Stimulated activated CD4-positive, alpha-beta T cell treated with anti-CD3 and anti-CD28 coated beads, Interleukin-15, amount 100 ng/mL, for 24 hours (primary cell): ENCODE data around the gene MAGOH.
"Not testable (repeated sequence)": the region's sequence is repeated elsewhere in the genome, so short reads cannot be mapped to it uniquely, and the experiment has no call there.

ENCODE experiments used
- DNase-seq: peaks from one replicate; pipeline ENCODE4 v3.0.0-alpha.2; 2020

The MAGOH gene

DNA sequence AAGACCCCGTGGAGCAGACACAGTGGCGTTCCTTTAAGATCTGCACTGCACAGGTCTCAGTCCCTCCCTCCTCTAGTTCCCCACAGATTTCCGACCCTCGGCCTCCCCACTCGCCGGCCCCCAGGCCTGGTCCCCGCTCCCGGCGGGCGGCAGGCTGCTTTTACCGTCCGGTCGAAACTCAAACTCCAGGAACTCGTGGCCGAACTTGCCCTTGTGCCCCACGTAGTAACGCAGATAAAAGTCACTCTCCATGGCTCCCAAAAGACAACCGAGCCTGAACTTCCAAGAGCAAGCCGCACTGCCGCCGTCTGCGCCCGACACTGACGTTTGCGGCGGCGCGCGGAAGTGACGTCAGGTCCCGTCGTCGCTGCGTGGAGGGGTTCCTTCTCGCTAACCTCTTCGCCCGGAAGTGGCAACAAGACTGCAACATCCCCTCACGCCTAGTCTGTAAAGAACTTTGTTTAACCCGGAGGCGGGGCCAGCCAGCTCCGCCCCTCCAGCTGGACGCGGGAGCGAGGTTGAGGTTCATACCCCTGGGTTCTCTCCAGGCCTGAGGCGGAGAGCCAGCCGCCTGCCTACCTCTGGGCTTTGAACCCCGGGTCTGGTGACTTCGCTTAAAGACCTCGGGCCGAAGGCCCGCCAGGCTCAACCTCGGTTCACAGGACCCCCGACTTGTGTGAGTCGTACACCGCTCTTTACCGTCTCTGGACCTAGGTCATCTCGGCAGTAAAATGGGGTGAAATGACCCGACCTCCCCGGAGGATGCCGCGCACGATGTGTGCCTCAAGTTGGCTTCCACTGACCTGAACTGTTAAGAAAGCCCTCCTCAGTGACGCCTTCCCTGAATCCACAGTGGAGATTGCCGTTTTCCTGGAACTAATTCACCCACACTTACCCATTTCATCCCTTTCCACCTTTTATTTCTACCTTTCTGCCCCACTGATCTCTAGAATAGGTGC is at the start of gene MAGOH:
Gene MAGOH, minus strand, starts transcription at position 322 of the 959 bp plus-strand sequence. Its CDS starts 70 bp downstream, at position 252.
- peak; percentile 95 for DNase-seq

DNA sequence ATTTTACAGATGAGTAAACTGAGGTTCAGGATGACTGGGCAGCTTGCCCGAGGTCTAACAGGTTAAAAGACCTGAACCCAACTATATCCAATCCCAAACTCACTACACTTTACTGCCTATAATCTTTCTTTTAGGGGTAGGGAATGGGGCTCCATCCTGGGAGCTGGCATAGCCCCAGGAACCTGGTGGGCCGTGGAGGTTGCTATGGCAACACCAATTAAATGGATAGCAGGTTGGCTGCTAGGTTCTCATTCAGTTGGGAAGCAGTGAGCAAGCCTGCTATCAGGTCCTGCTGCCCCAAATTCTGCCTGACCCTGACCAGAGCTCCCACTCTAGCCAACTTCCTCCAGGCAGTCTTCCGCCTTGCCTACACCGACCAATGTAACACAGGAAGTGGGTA is 48.6 kb upstream of the MAGOH start:
- DNase-seq: no peak

DNA sequence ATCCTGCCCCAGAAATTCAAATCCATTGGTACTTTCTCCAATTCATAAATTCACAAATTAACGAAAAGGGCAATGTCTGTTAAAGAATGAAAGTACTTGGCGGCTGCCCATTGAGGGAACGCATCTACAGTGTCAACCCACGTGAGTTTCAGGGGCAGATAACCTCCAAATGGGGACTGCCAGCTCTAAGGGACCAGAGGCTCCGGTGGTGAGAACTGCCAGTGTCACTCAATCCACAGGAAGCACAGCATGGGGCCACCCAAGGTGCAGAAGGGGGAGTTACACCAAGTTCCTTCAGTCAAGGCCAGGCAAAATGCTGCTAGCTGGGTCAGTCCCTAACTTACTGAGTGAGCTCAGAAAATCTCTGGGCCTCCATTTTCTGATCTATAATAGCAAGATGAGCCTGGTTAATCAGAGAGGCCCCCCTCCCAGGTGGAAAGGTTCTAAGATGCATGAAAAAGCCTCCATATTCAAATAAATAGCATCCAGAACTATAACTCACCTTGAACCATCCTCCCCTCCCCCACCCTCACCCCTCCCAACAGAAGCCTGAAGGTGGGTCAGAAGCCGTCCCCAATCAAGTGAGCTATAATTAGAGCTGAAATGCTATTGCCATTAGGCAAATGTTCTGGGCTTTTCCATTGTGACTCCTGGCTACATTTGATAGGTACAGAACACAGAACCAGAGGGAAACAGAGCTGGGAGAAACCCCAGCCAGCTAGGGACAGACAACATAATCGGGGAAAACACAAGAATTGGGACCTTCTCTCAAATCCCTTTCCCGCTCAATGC is 47.8 kb upstream of the MAGOH start:
- DNase-seq: no peak

GRCh38 chr1:53285546-53285945 is 47.2 kb upstream of the MAGOH start:
- DNase-seq: no peak

GRCh38 chr1:53284224-53285020 is 46.1 kb upstream of the MAGOH start:
- no peak for DNase-seq

DNA sequence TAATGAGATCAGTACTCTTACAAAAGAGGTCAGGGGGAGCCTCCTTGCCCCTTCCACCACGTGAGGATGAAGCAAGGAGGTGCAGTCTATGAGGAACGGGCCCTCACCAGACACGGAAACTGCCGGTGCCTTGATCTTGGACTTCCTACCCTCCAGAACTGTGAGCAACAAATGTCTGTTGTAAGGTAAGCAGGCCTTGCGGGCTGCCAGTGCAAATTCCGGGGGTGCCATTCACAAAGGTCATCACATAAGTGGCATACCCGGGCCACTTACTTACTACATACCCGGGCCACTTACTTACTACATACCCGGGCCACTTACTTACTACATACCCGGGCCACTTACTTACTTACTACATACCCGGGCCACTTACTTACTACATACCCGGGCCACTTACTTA is 44.8 kb upstream of the MAGOH start:
- not testable (repeated sequence) for DNase-seq

DNA sequence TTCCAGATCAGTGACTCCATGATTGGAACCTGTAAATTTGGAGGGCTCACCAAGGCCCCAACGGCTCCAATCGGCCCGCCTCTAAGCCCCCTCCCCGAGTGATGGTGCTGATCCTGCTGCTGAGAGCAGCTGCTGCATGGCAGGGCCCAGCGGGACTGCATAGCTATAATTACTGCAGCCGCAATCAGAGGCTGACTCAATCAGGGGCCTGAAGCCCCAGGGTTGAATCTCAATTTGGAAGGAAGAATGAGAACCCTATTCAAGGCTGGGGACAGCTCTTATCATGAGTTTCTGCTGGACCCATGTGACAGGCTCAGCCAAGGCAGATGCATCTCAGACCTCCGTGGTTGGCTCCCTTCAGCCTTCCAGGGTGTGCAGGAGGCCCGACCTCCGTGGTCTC is 42.8 kb upstream of the MAGOH start:
- DNase-seq: no peak

GRCh38 chr1:53280496-53280895 is 42.2 kb upstream of the MAGOH start:
- no peak for DNase-seq

DNA sequence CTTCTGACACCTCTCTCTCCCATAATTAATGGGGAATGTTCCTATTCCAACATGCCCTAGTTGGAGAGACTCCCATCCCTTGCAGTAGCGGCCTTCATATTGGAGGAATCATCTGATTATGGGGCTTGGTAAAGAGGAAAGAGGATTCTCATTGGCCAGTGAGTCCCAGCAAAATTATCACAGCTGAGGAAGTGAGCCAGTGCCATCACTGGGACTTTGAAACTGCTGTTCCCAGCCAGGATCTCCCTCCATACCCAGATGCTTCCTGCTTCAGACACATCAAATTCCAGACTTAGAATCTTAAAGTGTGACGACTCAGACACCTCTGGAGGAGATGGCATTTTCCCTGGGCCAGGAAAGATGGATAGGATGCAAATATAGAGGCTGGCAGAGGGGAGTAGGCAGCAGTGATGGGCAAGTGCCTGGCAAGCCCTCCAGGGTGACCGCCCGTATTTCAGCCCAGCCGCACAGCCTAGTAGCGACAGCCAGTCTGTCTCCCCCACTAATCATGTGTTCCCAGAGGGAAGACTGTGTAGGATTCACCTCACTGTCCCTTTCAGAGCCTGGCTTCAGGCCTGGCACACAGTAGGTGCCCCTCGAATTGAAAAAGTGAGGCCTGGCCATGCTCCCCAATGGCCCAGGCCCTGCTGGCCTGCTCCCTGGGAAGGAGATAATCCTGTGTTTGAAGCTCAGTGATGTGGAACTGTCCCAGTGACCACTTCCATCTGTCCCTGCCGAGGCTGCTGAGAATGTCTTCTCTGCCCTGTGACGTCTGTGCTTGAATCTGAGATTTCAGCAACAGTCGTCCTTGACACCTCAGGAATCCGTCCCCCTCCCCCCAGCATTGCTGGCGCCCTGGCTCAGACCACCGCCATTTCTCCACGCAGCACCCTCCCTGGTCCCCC is 41.2 kb upstream of the MAGOH start:
- DNase-seq: no peak

- DNase-seq: peak; percentile 73
These were observed 40.0 kb upstream of the MAGOH start for GRCh38 chr1:53278298-53278725.

DNA sequence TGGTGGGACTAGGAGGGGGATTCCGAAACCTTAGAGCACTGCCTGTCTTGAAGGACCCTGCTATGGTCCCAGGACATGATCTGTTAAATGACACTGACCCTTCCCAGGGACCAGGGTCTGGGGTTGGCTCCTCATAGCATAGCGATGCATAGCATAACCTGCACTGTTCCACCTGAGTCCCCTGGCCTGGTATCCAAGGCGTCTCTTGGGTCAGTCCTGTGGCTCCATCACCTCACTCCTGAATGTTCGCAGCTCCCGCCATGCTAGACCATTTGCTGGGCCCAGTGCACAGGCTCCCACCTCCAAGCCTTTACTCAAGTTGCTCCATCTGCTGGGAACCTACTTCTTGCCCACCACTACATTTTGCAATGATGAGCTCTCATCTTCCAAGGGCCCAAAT is 39.0 kb upstream of the MAGOH start:
- no peak for DNase-seq

- DNase-seq: no peak
These were observed 38.6 kb upstream of the MAGOH start for GRCh38 chr1:53276902-53277281.

DNA sequence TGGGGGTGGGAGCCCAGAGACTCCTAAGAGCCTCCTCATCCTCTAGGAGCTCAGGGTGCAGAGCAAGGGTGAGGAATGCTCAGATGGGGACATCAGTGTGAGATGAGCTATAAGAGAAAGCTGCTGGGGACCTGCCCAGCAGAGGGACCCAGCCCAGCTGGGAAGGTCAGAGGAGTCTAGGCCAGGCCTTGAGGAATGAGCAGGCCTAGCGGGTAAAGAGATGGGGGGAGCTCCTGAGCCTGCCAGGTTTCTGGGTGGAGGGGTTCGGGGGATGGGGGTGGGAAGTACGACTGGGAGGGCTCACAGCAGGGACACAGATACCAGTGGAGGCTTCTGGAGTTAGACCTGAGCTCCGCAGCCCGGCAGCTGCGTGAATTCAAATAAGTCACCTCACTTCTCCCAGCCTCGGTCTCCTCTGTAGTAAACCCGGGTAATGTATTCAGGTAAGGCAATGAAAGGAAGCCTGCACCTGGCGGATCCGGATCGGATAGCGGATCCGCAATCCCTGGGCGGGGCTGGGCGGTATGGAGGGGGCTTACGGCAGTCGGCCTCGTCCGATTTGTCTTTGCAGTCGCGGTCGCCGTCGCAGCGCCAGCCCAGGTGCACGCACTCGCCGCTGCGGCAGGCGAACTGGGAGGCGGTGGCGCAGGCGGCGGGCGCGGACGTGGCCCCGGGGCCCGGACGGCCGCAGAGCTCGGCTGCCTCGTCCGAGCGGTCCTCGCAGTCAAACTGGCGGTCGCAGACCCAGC is 38.0 kb upstream of the MAGOH start:
- no peak for DNase-seq

GRCh38 chr1:53275566-53275965 is 37.2 kb upstream of the MAGOH start:
- DNase-seq: no peak

DNA sequence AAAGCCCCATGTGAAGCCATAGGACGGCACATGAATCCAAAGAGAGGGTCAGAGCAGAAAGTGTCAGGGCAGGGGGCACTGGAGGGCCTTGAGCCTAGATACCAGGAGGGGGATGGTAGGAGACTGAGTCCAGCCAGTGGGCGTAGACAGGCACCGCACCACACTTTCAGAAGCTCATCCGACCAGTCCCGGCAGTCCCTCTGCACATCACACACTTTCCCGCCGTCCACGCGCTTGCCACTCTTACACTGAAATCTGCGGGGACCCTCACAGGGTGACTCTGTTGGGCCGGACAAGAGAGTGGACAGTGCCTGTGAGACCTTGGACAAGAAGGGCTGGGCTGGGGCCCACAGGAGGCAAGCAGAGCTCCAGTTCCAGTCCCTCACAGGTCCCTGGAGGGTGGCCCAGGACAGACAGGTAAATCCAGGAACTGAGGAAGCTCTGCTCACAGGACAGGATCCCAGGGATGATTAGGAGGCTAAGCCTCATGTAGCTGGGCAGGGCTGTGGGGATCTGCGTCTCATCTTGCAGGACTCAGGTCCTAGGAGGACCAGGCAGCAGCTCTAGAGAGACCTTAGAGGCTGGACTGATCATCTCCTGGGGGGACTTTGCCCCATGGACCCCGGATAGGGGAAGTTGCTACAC is 36.3 kb upstream of the MAGOH start:
- no peak for DNase-seq

DNA sequence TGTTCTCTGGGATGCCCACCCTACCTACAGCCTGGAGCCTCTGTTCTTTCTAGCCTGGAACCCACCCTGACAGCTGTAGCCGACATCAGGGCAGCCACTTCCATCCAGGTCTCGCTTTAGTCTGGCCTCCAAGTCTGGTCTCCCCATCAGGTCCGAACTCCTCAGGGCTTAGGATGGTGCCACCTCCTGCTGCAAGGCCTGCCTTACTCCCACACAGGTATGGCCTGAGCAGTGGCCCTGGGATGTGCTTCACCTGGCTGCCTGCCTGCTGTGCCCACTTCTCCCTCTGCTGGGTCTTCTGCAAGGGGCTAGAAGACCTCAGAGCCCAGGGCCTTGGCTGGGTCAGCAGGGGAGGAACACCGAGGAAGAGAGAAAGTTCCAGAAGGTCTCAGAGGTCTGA is 35.7 kb upstream of the MAGOH start:
- no peak for DNase-seq

DNA sequence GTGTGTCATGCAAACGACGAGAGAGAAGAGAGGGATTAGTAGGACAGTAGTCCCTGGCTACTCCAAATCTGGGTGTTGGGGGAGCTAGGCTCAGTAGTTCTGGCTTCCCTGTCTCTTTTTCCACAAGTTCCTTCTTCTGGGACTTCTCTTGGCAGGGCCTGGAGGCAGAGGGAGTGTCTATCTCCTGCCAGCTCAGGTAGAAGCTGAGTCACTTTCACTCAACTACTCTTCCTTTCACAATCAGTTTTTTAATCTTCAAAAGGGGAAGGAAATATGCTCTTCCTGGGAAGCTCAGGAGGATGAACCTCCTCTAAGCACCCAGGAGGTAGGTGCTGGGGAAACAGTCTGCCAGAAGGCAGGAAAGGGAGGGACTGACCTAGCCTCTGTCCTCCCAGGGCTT is 35.2 kb upstream of the MAGOH start:
- DNase-seq: no peak

GRCh38 chr1:53272349-53272748 is 34.0 kb upstream of the MAGOH start:
- DNase-seq: no peak

GRCh38 chr1:53271446-53272090 is 33.2 kb upstream of the MAGOH start:
- DNase-seq: no peak

DNA sequence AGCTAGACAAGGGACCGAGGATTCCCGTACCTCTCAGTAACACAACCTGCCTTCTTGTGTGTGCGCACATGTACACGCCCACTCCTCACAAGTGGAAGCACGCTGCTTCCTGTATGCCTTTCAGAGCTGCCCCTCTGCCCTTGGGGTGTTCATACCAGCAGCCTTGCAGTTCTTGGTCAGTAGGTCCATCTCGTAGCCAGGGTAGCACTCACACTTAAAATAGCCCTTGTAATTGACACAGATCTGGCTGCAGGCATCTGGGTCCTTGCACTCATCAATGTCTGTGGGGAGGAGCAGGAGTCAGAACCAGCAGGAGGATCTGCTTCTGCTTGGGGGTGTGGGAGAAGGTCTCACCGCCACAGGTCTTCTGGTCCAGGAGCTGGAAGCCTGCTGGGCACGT is 32.6 kb upstream of the MAGOH start:
- DNase-seq: no peak
